ENCODE data around the gene FBXO48.

GRCh38 chr2:68420254-68420910, 46.7 kb downstream of the FBXO48 start:
- TF ChIP-seq CTCF (IDR thresholded peaks at IDR 0.05) (no peak), POLR2A (IDR thresholded peaks at IDR 0.05) (no peak)
